Neural progenitor cell (in vitro differentiated cells): ENCODE measurements around the gene IRF8. TPM values are rescaled to one million over a fixed set of nuclear protein-coding genes. Genes with fewer than 3 reads are reported as not detected.

Source experiments
- DNase-seq: peaks from one replicate; pipeline ENCODE4 v3.0.0-alpha.2; 2016; ENCODE audit warnings: low spot score
- H2AFZ ChIP-seq: fragments of 200-600 bp; sonication (generic); replicated peaks from 2 replicates; pipeline ENCODE4 v1.6.1; 2016; ENCODE audit warnings: antibody characterized with exemption
- H3F3A ChIP-seq: fragments of 200-600 bp; sonication (generic); 2 replicates; pipeline ENCODE4 v1.6.1; 2016; ENCODE audit warnings: antibody characterized with exemption, low read depth
- H3K27ac ChIP-seq: fragments of 200-600 bp; sonication (generic); 2 replicates; pipeline ENCODE4 v1.5.1; 2016; ENCODE audit warnings: mild to moderate bottlenecking
- H3K27me3 ChIP-seq: fragments of 200-600 bp; sonication (generic); 2 replicates; pipeline ENCODE4 v1.6.1; 2016; ENCODE audit warnings: mild to moderate bottlenecking, moderate library complexity
- H3K36me3 ChIP-seq: fragments of 200-600 bp; sonication (generic); 2 replicates; pipeline ENCODE4 v1.5.1; 2016
- H3K4me1 ChIP-seq: fragments of 200-600 bp; sonication (generic); 2 replicates; pipeline ENCODE4 v1.6.1; 2016; ENCODE audit warnings: mixed run types
- H3K4me2 ChIP-seq: fragments of 200-600 bp; sonication (generic); 2 replicates; pipeline ENCODE4 v1.6.1; 2016
- H3K4me3 ChIP-seq: fragments of 200-600 bp; sonication (generic); 2 replicates; pipeline ENCODE4 v1.5.1; 2016
- H3K79me2 ChIP-seq: fragments of 200-600 bp; sonication (generic); 2 replicates; pipeline ENCODE4 v1.6.1; 2016; ENCODE audit warnings: low read depth
- H3K9ac ChIP-seq: fragments of 200-600 bp; sonication (generic); 2 replicates; pipeline ENCODE4 v1.6.1; 2016
- H3K9me3 ChIP-seq: fragments of 200-600 bp; sonication (generic); 2 replicates; pipeline ENCODE4 v1.5.1; 2016; ENCODE audit warnings: low read depth
- H4K20me1 ChIP-seq: fragments of 200-600 bp; sonication (generic); 2 replicates; pipeline ENCODE4 v1.6.1; 2016; ENCODE audit warnings: low read depth
- H3K27ac Mint-ChIP-seq: 3 replicates; pipeline ENCODE4 v1.8.0; 2021; ENCODE audit warnings: mixed read lengths
- H3K27me3 Mint-ChIP-seq: 2 replicates; pipeline ENCODE4 v1.8.0; 2022; ENCODE audit warnings: low read depth, mild to moderate bottlenecking, inconsistent platforms, moderate library complexity, mixed read lengths; ENCODE audit not compliant: insufficient read depth
- H3K36me3 Mint-ChIP-seq: 3 replicates; pipeline ENCODE4 v1.8.0; 2021; ENCODE audit warnings: mixed read lengths
- H3K4me1 Mint-ChIP-seq: 3 replicates; pipeline ENCODE4 v1.8.0; 2021; ENCODE audit warnings: mixed read lengths
- H3K4me3 Mint-ChIP-seq: 3 replicates; pipeline ENCODE4 v1.8.0; 2021; ENCODE audit warnings: mild to moderate bottlenecking, moderate library complexity, mixed read lengths
- H3K9me3 Mint-ChIP-seq: 3 replicates; pipeline ENCODE4 v1.8.0; 2020; ENCODE audit warnings: mixed read lengths
- CTCF ChIP-seq: fragments of 200-600 bp; sonication (generic); IDR thresholded peaks from 2 replicates; pipeline ENCODE4 v1.5.1; 2017; ENCODE audit warnings: antibody characterized with exemption, mild to moderate bottlenecking
- EZH2 ChIP-seq: fragments of 200-600 bp; sonication (generic); IDR thresholded peaks from 2 replicates; pipeline ENCODE4 v1.6.1; 2017; ENCODE audit warnings: antibody characterized with exemption, mild to moderate bottlenecking, moderate library complexity
- EZH2phosphoT487 ChIP-seq: fragments of 200-600 bp; sonication (generic); IDR thresholded peaks from 2 replicates; pipeline ENCODE4 v1.6.1; 2017; ENCODE audit warnings: antibody characterized with exemption
- microRNA-seq: library from miRNA; unstranded; fragments of <30 nt; microRNA quantifications from one replicate; pipeline ENCODE4, GENCODE V29; 2016
- small RNA-seq: library from RNA; depleted of rRNA; stranded (forward); fragments of <200 nt; gene quantifications from one replicate; pipeline ENCODE3, GENCODE V24; 2015
- total RNA-seq: library from RNA; depleted of rRNA; stranded (reverse); fragments of >200 nt; gene quantifications from 2 replicates; pipeline ENCODE4 v1.2.3, GENCODE V29; 2015; ENCODE audit warnings: low replicate concordance

IRF8 gene
- total RNA-seq, 1 donor from 2014 or later = 1.2 TPM

GRCh38 chr16:85969591-85969990 is 70.6 kb downstream of the IRF8 start:
- TF ChIP-seq EZH2 = no peak
- no peak for TF ChIP-seq CTCF
- TF ChIP-seq EZH2phosphoT487 = no peak
- no peaks in the 10 kb centered on the region for H4K20me1 ChIP-seq
- H3K9me3 ChIP-seq = no peaks in the 10 kb centered on the region
- Mint-ChIP-seq H3K4me3 (no peak overlapping the region), H3K27me3 (peaks cover 20% of the 10 kb centered on the region), H3K36me3 (no peaks in the 10 kb centered on the region), H3K9me3 (peaks cover 10% of the 10 kb centered on the region), H3K4me1 (peaks cover 16% of the 10 kb centered on the region), H3K27ac (no peak overlapping the region)
- H3K27ac ChIP-seq = no peak overlapping the region
- H3K4me3 ChIP-seq = no peak overlapping the region
- no peak overlapping the region for H3K4me2 ChIP-seq
- no peaks in the 10 kb centered on the region for H3K79me2 ChIP-seq
- no peak overlapping the region for H3K9ac ChIP-seq
- DNase-seq = peak; percentile 29
- peaks cover 4% of the 10 kb centered on the region for H3F3A ChIP-seq
- peaks cover 7% of the 10 kb centered on the region for H3K4me1 ChIP-seq
- peak overlapping the region; percentile 10 for H2AFZ ChIP-seq
- H3K27me3 ChIP-seq = no peaks in the 10 kb centered on the region
- no peaks in the 10 kb centered on the region for H3K36me3 ChIP-seq

GRCh38 chr16:85970016-85970733 is 71.2 kb downstream of the IRF8 start:
- Histone ChIP-seq H3K27ac (no peak overlapping the region), H2AFZ (peak overlapping the region; percentile 10), H3K79me2 (no peaks in the 10 kb centered on the region), H3K36me3 (no peaks in the 10 kb centered on the region), H3K9ac (no peak overlapping the region), H3K4me3 (no peak overlapping the region), H3K4me2 (no peak overlapping the region), H3K4me1 (peaks cover 7% of the 10 kb centered on the region), H3F3A (peaks cover 4% of the 10 kb centered on the region), H4K20me1 (no peaks in the 10 kb centered on the region), H3K27me3 (no peaks in the 10 kb centered on the region), H3K9me3 (no peaks in the 10 kb centered on the region)
- Mint-ChIP-seq H3K9me3 (peaks cover 10% of the 10 kb centered on the region), H3K27me3 (peaks cover 21% of the 10 kb centered on the region), H3K4me3 (no peak overlapping the region), H3K27ac (peak overlapping the region; percentile 42), H3K36me3 (no peaks in the 10 kb centered on the region), H3K4me1 (peaks cover 16% of the 10 kb centered on the region)
- DNase-seq = no peak
- TF ChIP-seq CTCF (no peak), EZH2phosphoT487 (no peak), EZH2 (no peak)

GRCh38 chr16:85970738-85971137 is 71.8 kb downstream of the IRF8 start:
- Mint-ChIP-seq H3K9me3 (peaks cover 10% of the 10 kb centered on the region), H3K4me1 (peaks cover 16% of the 10 kb centered on the region), H3K27ac (no peak overlapping the region), H3K4me3 (no peak overlapping the region), H3K27me3 (peaks cover 22% of the 10 kb centered on the region), H3K36me3 (no peaks in the 10 kb centered on the region)
- Histone ChIP-seq H3F3A (peaks cover 4% of the 10 kb centered on the region), H3K27me3 (no peaks in the 10 kb centered on the region), H3K4me2 (no peak overlapping the region), H3K27ac (no peak overlapping the region), H3K4me3 (no peak overlapping the region), H3K79me2 (no peaks in the 10 kb centered on the region), H3K9me3 (no peaks in the 10 kb centered on the region), H4K20me1 (no peaks in the 10 kb centered on the region), H2AFZ (no peak overlapping the region), H3K4me1 (peaks cover 7% of the 10 kb centered on the region), H3K36me3 (no peaks in the 10 kb centered on the region), H3K9ac (no peak overlapping the region)
- no peak for DNase-seq
- TF ChIP-seq CTCF (no peak), EZH2 (no peak), EZH2phosphoT487 (no peak)

Small RNA genes within 50 kb of the gene (microRNA-seq; reads per million reads assigned to microRNA genes)
- gene MIR6774 = not detected

Small RNA genes within 50 kb of the gene (small RNA-seq; reads per million reads assigned to genes)
- not detected for gene MIR6774

Other genes with a start within 250 kb of the IRF8 start
- 47.9 and 51.9 TPM in 2 replicates for gene GINS2, start 210.2 kb upstream of the IRF8 start, total RNA-seq
- gene C16orf74, start 148.1 kb upstream of the IRF8 start, total RNA-seq = 1.1 TPM in 1 of 2 replicates, not detected in the other
- 25.1 and 38.7 TPM in 2 replicates for gene EMC8, start 99.6 kb upstream of the IRF8 start, total RNA-seq
- gene COX4I1, start 99.5 kb upstream of the IRF8 start, total RNA-seq = 308 and 386 TPM in 2 replicates